HK-2 (cell line): ENCODE measurements around the gene UBN2.
"Not testable (repeated sequence)": the region's sequence is repeated elsewhere in the genome, so short reads cannot be mapped to it uniquely, and the experiment has no call there.

Experiments used
- DNase-seq: peaks from one replicate; pipeline ENCODE4 v3.0.0-alpha.2; 2018; ENCODE audit not compliant: unreplicated experiment

The UBN2 gene

DNA sequence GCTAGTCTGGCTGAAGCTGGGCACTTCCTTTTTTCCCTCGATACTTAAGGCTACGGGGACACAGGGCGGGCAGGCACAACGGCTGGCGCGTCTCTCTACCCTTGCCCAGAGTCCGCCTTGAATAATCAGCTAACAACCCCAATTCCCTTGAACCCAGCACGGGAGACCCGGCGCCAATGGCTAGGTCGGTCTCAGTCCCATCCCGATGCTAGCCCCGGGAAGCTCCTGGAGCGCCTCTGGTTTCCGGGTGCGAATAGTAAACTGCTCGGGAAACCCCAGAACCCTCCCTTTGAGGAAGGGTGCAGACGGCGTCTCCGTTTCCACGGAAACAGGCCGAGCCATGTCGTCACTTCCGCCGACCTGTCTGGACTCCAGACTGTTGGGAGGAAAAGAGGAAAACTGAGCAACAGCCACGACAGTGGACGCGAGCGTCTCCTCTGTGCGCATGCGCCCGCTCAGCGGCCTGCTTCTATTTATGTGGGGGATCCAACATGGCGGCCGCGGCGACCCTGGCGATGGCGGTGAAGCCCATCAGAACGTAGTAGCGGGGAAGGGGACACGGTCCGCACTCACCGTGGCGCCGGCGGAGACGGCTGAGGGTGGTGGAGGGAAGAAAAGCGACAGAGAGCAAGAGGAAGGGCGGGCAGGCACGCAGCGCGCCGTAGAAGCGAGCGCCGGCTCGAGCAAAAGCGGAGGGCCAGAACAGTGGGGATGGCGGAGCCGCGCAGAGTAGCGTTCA lies at the start of gene UBN2:
UBN2 (plus strand) TSS at position 464 of the 739 bp plus-strand sequence; CDS start at position 712, 248 bp downstream.
- peak; percentile 97 for DNase-seq

DNA sequence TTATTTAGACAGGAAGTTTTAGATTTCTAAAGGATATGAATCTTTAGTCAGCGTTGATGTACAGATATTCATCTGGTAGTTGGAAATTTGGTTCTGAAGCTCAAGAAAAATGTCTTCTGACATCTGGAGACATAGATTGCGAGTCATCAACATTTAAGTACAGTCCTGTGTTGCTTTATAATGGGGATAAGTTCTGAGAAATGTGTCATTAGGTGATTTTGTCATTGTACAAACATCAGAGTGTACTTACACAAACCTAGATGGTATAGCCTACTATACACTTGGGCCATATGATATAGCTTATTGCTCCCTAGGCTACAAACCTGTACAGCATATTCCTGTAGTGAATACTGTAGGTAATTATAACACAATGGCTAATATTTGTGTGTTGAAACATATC lies 49.6 kb upstream of the UBN2 start:
- DNase-seq = no peak

DNA sequence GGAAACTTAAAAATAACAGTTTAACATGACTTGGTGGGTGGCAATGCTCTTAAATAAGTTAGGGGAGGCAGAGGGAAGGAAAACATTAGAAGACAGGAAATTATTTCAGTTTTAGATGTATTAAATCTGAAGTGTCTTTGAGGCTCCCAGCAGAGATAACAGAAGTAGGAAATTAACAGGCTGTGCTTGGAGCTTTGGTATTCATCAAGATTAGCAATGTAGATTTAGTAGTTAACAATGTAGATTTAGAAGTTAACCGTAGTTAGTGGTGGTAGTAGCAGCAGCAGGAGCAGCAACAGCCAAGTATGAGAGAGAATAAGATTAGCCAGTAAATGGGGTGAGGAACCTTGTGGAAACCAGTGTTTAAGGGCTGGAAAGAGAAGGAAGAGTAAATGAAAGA lies 48.7 kb upstream of the UBN2 start:
- no peak for DNase-seq

GRCh38 chr7:139183251-139183650 lies 47.8 kb upstream of the UBN2 start:
- no peak for DNase-seq

- no peak for DNase-seq
Observed at GRCh38 chr7:139183878-139184338, 47.1 kb upstream of the UBN2 start.

GRCh38 chr7:139186146-139186545 lies 44.9 kb upstream of the UBN2 start:
- DNase-seq = no peak

DNA sequence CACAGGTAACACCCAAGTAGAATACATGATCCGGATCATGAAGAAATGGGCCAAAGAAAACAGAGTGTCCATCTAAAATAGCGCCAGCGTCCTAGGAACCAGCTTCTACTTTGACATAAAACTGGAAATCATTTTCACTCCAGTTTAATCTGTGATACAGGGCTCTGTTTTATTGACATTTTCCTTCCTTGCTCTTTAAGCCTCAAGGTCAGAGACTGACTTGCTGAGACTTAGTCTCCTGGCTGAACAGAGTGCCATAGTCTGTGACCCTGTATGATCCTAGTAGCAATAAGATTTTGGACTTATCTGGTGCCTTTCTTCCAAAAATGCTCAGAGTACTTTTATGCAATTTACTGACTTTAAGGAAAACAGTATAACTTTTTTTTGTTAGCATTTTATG lies 41.7 kb upstream of the UBN2 start:
- no peak for DNase-seq

DNA sequence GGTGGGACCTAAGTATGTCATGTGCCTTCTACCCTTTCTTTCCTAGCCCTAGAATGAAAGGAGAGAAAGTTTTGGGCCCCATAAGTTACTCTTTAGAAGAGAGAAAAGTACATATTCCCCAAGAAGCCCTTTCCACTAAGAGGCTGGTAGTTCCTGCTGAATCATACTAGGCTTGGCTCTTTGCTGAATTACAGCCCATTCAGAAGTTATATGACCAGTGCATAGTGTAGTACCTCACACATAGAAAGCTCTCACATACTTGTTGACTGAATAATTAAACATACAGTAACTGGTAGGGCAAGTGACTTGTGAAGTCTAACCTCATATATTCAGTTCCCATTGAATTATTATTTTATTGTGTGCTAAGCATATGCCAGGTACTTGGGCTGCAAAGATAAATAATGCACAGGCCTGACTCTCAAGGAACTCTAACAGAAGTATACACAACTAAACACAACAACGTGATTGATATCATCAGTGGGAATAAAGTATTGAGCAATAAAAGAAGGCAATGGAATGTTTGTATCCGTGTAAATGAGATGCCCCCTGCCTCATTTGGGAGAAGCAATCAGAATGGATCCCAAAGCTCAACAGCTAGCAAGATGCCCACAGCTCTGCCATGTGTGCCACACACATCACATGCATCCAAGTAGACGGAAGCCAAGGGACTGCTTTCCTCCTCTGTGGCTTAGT lies 38.9 kb upstream of the UBN2 start:
- DNase-seq = no peak

- no peak for DNase-seq
Observed at GRCh38 chr7:139200382-139200781, 30.7 kb upstream of the UBN2 start.

DNA sequence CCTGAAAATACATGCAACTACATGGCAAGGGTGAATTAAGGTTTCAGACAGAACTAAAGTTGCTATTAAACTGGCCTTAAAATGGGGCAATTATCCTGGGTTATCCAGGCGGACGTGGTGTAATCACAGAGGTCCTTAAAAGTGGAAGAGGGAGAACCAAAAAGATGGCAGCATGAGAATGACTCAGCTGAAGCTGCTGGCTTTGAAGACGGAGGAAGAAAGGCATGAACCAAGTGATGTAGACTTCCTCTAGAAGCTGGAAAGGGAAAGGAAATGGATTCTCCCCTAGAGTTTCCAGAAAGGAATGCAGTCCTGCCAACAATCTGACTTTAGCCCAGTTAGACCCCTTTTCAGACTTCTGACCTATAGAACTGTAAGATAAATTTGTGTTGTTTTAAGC lies 27.0 kb upstream of the UBN2 start:
- no peak for DNase-seq

DNA sequence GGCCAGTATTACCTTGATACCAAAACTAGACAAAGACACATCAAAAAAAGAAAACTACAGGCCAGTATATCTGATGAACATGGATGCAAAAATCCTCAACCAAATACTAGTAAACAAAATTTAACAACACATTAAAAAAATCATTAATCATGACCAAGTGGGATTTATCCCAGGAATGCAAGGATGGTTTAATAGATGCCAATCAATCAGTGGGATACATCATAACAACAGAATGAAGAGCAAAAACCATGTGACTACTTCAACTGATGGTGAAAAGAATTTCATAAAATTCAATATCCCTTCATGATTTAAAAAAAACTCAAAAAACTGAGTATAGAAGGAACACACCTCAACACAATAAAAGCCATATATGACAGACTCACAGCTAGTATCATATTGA lies 25.2 kb upstream of the UBN2 start:
- no peak for DNase-seq

DNA sequence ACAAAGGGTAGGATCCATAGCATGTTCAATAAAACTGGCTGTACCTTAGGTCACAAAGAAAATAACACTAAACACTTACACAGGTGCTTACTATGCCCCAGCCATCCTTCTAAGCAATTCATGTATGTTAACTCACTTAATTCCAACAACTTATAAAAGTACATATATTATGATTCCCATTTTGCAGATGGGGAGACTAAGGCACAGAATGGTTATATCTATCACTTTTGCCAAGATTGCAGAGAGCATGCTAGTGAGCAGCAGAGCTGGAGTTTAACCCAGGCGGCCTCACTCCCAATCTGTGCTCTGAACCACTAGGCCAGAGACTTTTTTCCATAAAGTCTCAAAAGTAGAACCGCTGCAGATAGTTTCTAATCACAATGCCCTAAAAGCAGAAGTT lies 18.9 kb upstream of the UBN2 start:
- DNase-seq = no peak

DNA sequence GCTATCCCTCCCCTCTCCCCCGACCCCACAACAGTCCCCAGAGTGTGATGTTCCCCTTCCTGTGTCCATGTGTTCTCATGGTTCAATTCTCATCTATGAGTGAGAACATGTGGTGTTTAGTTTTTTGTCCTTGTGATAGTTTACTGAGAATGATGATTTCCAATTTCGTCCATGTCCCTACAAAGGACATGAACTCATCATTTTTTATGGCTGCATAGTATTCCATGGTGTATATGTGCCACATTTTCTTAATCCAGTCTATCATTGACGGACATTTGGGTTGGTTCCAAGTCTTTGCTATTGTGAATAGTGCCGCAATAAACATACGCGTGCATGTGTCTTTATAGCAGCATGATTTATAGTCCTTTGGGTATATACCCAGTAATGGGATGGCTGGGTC lies 17.5 kb upstream of the UBN2 start:
- not testable (repeated sequence) for DNase-seq

DNA sequence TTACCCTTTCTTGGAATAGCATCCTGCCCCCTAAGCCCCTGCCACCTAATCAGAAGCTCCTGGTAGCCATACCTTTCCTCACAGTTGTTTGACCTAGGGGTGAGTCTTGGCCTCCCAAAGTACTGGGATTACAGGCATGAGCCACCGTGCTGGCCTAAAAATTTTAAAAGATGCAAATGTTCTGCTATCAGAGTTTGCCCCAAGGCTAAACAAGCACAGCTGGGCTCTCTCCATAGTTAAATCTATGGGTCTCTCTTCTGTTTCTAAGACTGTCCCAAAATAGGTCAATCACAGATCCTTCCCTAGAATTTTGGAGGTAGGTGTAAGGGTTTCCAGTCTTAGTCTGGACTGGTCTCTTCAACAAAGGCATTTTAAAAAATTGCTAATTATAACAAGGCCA lies 12.9 kb upstream of the UBN2 start:
- DNase-seq = no peak

GRCh38 chr7:139224219-139224618 lies 6.8 kb upstream of the UBN2 start:
- DNase-seq = no peak

DNA sequence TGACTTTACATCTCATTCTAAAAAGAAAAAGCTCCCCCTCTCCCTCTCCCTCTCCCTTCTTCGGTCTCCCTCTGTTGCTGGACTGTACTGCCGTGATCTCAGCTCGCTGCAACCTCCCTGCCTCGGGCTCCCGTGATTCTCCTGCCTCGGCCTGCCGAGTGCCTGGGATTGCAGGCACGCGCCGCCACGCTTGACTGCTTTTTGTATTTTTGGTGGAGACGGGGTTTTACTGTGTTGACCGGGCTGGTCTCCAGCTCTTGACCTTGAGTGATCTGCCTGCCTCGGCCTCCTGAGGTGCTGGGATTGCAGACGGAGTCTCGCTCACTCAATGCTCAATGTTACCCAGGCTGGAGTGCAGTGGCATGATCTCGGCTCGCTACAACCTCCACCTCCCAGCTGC lies 6.2 kb upstream of the UBN2 start:
- DNase-seq = not testable (repeated sequence)

- DNase-seq = not testable (repeated sequence)
Observed at GRCh38 chr7:139225286-139226157, 5.5 kb upstream of the UBN2 start.

- DNase-seq = not testable (repeated sequence)
Observed at GRCh38 chr7:139226158-139226515, 4.9 kb upstream of the UBN2 start.

GRCh38 chr7:139226988-139227488 lies 4.0 kb upstream of the UBN2 start:
- DNase-seq = not testable (repeated sequence)

DNA sequence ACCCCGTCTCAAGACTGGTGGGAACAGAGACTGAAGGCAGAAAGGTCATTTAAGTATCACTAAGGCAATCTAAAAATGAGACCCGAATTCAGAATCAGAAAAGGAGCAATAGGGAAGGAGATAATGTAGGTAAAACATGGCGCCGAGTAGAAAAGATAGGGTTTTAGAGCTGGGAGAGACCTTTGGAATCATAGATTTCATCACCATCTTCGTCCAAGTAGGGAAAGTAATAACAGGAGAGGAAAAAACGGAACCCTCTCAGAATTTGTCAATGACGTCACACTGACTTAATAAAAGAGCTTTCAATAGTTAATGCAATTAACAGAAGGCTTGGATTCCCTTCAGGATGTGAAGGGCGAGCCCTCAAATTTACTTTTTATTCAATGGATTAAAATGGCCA lies 1.0 kb upstream of the UBN2 start:
- no peak for DNase-seq

DNA sequence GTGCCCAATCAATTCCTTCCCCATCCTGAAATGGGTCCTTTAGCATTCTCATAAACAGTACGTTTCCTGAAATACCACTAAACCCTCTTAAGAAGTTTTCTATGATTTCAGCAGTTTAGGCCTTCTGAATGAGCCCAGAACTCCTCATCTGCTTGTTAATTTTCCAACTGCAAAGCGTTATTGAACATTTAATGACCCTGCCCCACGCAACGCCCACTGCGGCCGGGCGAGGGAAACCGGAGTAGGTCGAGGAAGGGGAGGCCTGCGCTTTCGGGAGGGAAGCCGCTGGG lies 608 bp upstream of the UBN2 start:
- no peak for DNase-seq
